Activated naive CD4-positive, alpha-beta T cell treated with Interleukin-2 at 50 U/mL for 16 hours (primary cell): Measurements from ENCODE around the gene CHMP2A.

Experiments
- DNase-seq: peaks from one replicate; pipeline ENCODE4 v3.0.0-alpha.2; 2020

CHMP2A gene

DNA sequence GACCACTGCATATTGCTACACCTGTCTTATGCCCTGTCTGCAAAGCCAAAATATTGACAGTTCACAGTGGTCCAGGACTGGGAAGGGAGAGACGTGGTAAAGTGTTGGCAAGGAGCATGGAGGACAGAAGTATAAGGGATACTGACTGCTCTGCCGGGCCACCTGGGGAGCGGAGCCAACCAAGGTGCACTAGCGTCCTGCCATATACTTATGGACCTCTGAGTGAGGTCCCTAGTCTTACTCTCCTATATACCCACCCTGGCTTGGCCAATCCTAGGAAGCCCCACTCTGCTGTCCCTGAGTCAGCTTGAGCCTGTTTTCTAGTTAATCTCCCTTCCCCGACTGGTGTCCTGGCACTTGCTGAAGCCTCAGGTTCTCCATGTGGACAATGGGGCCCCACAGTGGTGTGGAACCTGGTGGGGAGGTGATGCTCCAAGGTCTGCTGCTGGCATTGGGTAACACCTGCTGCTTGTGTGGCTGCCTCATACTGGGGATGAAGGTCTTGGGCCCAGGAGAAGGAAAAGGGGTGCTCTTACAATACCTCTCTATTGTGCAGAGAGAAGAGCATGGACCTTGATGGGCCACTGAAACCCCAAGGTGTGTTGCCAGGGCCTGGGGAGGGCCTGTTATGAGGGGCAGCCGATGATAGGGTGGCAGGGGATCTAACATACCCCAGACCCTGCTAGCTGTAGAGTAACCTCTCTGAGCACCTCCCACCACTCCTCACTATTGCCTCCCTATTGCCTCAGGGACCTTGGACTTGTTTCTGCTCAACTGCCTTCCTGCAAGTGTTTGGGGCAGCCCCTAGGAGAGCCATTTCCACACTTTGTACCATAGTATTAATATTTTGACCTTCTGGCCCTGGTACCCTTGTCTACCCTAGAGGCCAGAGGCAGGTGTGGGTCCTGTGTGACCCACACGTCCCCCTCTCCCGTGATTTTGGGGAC lies 17.8 kb downstream of the CHMP2A start:
- DNase-seq, result no peak

- DNase-seq, result no peak
These were observed 19.0 kb downstream of the CHMP2A start for GRCh38 chr19:58535857-58536256.

- DNase-seq, result no peak
These were observed 23.7 kb downstream of the CHMP2A start for GRCh38 chr19:58531034-58531840.

DNA sequence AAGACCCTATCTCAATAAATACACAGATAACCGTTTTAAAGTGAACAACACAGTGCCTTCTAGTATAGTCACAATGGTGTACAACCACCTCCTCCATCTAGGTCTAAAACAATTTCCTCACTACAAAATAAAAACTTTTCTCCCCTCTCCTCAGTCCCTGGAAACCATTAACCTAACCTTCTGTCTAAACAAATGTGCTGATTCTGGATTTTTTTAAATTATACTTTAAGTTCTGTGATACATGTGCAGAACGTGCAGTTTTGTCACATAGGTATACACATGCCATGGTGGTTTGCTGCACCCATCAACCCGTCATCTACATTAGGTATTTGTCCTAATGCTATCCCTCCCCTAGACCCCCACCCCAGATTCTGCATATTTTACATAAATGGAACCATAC lies 25.5 kb downstream of the CHMP2A start:
- DNase-seq, result no peak

DNA sequence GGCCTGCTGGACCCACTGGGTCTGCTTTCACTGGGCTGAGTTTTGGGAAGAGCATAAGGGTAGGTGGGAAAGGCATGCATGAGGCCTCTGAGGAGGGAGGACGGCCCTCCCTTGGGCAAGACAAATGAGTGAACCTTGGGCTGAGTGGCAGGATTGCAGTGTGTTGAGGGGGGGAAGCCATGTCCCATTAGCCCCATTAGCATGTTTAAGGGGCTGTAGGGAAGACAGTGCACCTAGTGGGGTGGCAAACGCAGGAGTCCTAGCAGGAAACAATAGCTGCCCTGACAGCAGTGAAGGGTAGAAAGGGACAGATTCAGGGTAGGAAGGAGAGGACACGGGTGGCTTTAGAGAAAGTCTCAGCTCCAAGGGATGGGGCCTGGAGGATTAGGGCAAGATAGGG lies 32.2 kb downstream of the CHMP2A start:
- no peak for DNase-seq

GRCh38 chr19:58521651-58522050 lies 33.3 kb downstream of the CHMP2A start:
- no peak for DNase-seq

- no peak for DNase-seq
These were observed 34.7 kb downstream of the CHMP2A start for GRCh38 chr19:58520257-58520599.

DNA sequence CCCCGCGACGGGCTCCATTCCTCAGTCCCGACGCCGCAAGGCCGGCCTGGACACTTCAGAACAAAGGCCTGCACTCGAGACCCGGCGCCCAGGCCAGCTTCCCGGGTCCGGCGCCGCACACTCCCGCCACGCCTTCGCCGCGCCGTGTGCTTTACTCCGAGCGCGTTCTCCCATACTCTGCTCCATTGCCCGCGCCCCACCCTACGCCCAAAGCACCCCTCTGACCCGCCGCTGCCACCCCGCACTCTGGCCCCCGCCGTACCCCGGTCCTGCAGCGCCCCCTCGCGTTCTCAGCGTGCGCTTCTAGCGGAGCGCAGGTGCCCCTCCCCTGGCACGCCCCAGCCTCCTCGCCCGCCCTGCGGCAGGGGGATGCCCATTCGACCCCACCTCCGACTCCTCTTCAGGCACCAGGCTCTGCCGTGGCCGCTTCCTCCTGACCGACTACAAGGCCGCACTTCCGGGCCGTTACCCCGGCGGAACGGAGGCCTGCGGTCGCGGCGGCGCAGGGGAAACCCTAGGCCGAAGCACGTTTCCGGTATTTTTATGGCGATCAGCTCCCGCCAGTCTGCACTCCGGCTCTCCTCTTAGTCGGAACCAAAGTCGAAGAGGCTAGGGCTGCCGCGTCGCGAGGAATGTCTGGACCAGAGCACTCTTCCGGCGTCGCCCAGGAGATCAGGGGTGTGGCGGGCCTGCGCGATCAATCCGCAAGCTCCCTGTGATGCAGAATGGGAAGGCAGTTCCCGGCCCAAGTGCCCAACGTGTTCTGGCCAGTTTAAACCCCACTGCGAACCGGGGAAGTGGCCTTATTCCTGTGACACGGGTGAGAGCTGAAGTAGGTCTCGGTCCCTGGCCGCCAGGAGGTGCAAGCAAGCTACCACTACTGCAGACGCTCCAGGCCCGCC lies 35.3 kb downstream of the CHMP2A start, which contains the start of gene ZBTB45:
Gene ZBTB45, minus strand, starts transcription at position 456 of the 902 bp plus-strand sequence. CDS start 2,137 bp downstream, outside the sequence.
- peak; percentile 89 for DNase-seq

GRCh38 chr19:58519087-58519354 lies 35.9 kb downstream of the CHMP2A start:
- DNase-seq, result peak; percentile 53

DNA sequence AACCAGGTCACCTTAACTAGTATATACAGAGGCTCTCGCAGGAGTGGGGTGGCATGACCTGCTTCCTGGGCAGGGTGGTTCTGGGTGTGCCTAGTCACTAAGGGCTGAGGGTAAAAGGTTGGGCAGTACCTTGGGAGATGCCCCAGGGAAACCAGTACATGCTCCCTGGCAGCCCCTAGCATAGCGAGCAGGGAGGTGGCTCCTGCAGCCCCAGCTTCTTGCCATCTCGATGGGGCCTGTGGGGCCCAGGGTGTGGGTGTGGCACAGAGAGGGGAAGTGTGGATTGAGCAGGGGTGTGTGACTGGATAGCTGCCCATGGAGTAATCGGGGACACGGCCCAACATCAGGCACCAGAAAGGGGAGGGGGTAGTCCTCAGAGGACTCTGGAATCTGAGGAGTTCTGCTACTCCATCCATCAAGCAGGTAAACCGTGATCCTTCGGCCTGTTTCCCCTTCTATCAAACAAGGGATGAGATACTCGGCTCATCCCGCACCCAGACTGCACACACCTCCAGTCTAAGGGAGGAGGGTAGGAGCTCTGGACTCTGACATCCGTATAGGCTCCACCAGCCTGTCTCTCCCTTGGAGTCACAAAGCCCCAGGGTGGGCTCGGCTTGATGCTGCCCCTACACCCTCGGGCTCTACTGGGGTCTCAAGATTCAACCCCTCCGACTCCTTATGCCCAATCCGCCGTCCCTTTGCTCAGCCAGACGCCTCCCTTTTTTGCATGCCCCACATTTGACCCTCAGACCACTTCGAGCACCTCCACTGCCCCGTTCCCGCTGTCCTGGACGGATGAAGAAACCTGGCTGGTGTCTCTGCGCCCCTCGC lies 36.4 kb downstream of the CHMP2A start:
- no peak for DNase-seq

- DNase-seq, result no peak
These were observed 37.7 kb downstream of the CHMP2A start for GRCh38 chr19:58516964-58517833.

- DNase-seq, result no peak
These were observed 38.6 kb downstream of the CHMP2A start for GRCh38 chr19:58516246-58516836.

DNA sequence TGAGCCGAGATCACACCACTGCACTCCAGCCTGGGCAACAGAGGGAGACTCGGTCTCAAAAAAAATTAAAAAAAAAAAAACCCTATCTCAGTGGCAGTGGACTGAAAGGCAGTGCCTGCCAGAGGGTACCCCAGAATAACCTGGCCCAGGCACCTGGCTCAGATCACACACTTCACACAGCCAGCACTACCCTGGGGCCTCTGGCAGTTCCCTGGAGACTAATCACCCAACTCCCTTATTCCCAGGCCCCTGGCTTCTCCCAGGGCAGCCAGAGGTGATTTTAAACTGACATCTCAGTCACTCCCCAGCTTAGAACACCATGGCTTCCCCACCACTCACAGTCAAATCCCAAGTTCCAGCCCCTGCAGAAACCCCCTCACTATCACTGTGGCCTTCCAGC lies 39.6 kb downstream of the CHMP2A start:
- no peak for DNase-seq

DNA sequence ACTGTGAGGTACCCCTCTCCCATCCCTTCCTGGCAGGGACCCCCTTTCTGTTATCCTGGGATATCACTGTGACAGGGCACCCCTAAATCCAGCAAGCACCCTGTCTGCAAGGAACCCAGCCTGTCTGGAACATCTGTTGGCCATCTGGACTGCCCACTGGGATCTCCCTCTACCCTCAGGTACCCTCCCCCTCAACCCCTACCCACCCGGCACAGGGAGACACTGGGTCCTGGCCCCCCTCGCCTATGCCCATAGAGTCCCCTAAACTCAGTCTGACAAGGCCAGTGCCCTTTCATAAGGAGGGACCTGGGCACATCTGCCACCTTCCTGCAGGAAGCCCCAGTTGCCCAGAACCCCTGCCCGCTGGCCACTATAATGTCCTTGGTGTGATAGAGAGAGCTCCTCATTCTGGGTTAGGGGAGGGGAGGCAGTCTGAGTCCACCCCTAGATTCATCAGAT lies 40.3 kb downstream of the CHMP2A start:
- no peak for DNase-seq

GRCh38 chr19:58513694-58514563 lies 41.0 kb downstream of the CHMP2A start:
- DNase-seq, result peak; percentile 96

- no peak for DNase-seq
These were observed 41.7 kb downstream of the CHMP2A start for GRCh38 chr19:58513213-58513693.

GRCh38 chr19:58511353-58512208 lies 43.3 kb downstream of the CHMP2A start, which contains the start of gene SLC27A5:
TSS of gene SLC27A5 (minus strand) at chr19:58511992. CDS start at chr19:58511955, 37 bp downstream.
- no peak for DNase-seq
